Stimulated activated naive CD4-positive, alpha-beta T cell treated with Interleukin-2 at 50 U/mL for 16 hours (primary cell): ENCODE measurements around the gene CMKLR1.

Source experiments
- DNase-seq: peaks from one replicate; lab custom pipeline; 2025; lab: John Stamatoyannopoulos, UW

CMKLR1 gene

DNA sequence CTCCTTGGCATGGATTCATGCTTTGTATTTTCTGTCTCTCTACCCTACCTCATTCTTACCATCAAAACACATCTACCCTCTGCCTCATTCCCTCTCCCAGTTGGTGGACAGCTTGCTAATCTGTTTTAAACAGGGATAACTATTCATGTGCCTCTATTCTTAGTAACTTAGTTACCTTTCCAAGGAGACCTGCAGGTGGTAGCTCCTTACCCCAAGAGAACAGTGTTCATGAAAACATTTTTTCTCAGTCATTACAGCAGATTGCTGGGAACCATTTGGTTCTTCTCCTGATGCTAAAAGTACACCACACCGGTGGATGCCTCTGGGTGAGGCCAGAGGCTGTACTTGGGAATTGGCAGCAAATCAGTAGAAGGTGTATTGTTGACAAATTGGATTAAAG, 73.0 kb downstream of the CMKLR1 start:
- DNase-seq = no peak

DNA sequence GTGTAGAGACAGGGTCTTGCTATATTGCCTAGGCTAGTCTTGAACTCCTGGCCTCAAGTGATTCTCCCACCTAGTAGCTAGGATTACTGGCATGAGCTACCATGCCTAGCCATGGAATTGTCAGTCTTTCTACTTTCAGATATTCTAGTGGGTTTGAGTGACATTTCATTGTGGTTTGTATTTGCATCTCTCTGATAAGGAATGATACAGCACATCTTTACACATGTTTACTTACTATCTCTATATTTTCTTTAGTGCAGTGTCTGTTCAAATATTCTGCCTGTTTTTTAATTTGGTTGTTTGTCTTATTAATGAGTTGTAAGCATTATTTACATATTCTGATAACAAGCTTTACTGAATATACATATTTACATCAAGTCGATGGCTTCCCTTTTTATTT, 73.6 kb downstream of the CMKLR1 start:
- DNase-seq = no peak

DNA sequence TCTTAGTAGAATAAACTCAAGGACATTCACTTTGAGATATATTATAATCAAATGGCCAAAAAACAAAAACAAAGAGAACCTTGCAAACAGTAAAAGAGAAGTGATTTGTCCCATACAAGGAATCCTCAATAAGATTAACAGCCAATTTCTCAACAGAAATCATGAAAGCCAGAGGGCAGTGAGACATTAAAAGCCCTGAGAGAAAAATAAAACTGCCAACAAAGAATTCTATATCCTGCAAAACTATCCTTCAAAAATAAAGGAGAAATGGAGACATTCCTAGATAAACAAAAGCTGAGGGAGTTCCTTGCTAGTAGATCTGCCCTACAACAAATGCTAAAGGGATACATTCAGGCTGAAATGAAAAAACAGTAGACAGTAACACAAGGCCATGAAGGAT, 78.1 kb downstream of the CMKLR1 start:
- DNase-seq = no peak

DNA sequence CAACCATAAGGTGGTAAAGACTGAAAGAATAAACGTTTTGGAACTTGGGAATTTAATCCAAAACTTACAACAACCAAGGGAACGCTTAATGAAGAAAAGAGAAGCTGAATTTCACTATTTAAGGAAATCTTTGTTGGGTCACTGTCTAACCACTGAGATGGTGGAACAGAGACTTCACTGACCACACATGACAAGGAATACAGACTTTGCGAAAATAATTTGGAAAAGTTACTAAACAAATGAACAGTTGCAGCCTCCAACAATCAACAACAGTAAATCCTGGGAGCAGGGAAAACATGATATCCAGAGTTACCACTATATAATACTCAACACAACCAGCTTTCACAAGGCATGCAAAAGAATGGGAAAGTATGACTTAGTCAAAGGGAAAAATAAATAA, 79.1 kb downstream of the CMKLR1 start:
- no peak for DNase-seq

DNA sequence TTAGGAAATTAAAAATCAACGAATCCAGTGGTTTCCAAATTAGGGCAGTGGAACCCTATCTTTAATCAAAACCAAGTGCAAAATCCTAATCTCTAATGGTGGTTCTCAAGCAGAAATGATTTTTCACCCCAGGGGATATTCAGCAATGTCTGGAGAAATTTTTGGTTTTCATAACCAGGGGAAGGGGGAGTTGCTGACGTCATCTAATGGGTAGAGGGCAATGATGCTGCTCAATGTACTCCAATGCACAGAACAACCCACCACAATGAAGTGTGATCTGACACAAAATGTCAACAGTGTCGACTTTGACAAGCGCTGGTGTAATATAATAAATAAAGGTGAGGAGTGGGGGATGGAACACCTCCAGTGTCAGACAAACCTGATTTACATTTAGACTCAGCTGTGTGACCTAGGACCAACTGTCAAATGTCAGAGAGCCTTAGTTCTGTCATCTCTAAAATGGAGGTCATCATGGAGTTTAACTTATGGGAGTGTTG, 81.5 kb downstream of the CMKLR1 start:
- DNase-seq = no peak

DNA sequence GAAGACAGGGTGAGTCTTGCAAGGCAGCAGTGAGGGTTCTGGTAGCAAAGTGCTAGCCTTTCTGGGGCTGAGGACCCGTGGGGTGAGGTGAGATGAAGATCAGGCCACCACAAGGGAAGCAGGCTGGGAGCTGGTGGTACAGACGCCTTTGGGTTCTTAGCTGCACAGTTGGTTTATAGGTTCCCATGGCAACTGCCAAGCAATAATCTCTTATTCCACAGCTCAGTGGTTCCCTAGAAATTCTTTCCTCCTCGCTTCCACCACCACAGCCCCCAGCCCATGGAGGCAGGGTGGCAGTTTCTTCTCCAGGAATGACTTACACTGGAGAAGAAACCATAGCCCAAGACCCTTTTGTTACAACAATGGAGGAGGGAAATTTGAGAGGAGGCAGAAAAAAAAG, 82.1 kb downstream of the CMKLR1 start:
- DNase-seq = no peak

DNA sequence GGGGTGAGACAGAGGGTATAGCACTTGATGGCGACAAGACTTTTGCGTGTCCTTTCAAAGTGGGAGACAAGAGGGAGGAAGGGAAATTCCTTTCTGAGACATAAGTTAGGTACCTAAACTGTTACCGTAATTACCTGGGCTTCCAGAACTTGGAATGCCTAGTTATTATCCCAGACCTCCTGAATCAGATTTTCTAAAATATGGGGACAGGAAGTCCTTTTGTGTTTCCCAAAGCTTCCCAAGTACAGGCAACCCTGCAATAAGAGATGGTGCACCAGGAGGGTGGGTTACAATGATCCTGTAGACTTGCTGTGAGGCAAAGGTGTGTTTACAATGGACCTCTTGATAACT, 83.9 kb downstream of the CMKLR1 start:
- no peak for DNase-seq

DNA sequence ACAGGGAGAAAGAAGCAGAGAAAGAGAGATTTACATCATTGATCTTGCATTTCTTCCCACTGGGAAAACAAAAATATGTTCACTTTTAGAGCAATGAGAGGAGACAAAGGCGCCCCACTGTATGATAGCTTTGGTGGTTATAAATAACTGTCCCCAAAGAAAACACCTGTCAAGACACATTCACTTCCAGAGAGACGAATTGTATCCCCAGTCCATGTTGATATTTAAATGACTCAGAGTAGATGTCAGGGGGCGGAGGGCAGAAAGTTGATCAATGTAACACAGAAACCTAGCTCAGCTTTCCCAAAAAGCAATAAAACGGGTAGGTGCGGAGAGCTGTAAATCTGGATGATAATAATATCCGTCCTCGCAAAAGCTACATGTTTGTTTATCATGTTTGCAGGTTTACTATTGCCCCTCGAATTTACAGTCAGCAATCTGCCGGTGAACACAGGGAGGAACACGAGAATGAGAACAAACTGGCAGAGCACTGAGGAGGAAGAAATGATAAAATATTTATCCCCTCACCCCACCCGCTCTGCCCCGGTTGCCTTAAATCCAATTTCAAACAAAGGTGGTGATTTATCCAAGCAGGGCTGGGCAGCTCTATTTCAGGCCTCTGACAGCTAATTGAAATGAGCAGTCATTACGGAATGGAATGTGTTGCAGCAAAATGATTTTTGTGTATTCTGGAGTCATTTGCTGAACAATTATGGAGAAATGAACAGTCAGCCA, 84.4 kb downstream of the CMKLR1 start:
- no peak for DNase-seq

DNA sequence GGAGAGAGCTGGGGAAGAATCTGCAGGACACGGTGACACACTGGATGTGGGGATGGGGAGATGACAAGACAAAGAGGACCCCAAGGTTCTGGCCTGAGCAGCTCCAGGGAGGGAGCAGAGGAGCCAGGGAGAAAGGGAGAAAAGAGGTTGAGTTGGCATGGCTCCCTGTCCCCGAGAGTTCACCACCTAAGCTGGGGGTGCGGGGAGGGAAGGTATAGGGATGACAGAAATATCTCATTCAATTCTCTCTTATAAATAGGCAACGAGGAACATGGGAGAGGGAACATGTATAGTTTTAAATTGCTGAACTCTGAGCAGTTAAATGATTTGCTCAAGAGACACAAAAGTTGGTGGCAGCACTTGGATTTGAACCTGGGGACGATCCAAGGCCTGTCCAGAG, 85.1 kb downstream of the CMKLR1 start:
- DNase-seq = no peak

DNA sequence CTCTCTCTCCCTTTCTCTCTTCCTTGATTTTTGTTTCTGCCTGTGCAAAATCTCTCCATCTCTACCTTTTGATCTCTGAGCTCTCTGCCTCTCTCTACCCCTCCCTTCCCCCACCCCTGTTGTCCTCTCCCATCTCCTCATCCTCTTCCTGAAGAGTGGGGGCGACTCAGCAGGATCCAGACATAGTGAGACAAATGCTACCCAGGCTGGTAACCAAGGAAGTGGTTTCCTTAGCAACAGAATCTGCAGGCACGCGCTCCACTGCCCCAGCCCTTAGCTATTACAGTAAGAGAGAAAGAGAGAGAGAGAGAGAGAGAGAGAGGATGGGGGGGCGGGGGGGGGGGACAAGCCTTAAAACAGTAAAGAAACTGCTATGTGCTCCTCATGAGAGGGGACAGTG, 85.6 kb downstream of the CMKLR1 start:
- DNase-seq = no peak

DNA sequence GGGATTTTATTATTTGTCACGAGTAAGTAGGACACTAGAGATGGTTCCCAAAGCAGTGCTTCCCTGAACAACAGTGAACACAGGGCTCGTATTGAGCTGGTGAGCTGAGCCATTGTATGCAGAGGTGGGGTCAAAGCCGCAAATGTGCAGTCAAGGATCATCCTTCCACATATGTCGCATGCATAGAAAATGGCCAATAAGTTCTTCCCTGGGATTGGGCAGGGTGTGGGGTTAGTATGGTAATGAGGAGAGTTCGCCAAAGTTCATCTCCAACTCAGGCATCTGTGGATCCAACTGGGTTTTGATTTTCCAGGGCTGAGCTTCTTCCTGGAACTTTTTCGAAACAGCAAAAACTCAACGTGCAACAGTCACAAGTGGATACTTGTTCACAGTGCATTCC, 86.6 kb downstream of the CMKLR1 start:
- DNase-seq = no peak

DNA sequence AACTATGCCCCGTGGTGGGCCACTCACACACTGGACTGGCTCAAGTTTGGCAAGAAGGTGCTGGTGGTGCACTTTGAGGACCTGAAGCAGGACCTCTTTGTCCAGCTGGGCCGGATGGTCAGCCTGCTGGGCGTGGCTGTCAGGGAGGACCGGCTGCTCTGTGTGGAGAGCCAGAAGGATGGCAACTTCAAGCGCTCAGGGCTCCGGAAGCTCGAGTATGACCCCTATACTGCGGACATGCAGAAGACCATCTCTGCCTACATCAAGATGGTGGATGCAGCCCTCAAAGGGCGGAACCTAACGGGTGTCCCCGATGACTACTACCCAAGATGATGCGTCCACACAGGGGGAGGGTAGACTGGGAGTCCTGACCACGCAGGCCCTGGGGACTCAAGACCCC, 91.1 kb downstream of the CMKLR1 start:
- DNase-seq = no peak

DNA sequence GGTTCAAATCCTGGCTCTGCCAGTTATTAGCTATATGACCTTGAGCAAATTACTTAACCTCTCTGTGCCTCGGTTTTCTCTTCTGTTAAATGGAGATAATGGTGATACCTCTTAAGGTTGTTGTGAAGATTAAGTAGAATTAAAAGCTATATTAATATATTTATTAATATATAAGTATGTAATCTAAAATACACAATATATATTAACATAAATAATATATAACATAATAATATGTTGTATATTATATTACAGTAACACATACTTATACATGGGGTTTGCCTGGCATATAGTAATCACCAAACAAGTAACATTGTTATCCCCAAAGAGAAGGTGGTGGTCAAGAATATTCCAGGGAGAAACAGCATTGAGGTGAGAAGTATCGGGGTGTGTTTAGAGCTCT, 92.0 kb downstream of the CMKLR1 start:
- no peak for DNase-seq

DNA sequence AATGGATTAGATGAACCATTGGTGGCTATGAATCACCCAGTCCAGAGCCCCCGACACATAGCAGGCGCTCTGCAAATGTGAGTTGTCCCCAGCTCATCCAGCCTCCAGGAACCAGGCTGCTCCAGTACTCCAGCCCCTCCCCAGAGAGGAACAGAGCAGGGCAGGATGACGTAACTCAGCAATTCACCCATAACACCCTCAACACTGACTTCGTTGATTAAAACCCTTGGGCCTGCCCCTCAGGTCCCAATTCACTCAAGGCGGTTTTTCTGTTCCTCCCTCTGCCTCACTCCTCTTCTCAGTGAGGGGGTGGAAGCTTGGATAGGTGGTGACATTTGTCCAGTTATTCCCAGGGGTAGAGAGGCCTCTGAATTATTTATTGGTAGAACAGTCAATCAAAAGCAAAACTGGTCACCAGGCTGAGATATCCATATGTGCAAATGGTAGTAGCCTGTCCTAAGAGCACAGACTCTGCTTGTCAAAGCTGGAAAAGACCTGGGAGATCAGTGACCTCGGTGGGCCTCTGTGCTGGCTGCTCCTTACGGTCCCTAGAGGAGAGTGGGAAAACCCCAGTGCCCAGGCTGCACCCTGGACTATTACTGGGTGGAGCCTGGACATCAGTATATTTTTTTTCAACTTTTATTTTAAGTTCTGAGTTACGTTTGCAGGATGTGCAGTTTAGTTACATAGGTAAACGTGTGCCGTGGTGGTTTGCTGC, 97.0 kb downstream of the CMKLR1 start:
- DNase-seq = no peak

DNA sequence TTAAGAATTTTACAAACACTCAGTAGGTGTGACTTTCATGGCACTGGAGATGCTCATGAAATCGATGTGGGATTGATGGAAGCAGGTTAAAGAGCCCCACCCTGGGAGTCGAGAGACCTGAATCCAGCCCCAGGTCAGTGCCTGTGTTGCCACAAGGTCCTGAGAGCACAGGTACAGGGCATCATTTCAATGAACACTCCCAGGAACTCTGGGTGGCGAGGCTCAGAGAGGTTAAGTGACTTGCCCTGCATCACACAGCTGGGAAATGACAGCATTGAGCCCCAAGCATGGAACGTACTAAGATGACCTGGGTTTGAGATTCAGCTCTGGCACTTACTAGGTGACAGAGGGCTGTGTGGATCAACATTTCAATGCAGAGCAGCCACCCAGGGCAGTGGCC, 98.2 kb downstream of the CMKLR1 start:
- no peak for DNase-seq

DNA sequence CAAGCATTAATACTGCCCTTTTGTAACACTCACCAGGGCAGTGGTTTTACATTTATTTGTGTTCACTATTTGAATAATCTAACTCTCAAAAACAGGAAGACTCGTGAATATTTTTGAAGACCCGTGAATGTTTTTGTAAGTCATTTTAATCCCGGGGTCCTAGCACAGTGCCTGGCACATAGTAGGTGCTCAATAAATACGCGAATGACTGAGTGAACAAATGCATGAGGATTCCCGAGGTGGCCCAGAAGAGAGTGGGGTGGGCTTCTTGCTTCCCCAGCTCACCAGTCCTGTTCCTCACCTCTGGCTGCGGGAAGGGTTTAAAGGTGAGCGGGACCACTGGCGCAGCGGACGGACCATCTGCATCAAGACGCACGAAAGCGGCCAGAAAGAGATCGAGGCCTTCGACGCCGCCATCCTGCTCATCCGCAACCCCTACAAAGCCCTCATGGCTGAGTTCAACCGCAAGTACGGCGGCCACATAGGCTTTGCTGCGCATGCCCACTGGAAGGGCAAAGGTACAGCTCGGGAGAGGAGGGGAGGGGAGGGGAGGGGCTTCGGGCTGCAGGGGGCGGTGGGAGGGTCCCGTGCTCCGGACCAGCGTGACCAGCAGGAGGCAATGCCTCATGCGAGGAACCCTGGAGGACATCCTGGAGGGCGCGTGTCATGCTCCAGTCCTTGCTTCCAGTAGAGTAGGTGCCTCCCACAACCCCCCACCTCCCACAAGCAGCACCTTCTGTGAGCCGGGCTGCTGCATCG, 98.9 kb downstream of the CMKLR1 start:
- no peak for DNase-seq

DNA sequence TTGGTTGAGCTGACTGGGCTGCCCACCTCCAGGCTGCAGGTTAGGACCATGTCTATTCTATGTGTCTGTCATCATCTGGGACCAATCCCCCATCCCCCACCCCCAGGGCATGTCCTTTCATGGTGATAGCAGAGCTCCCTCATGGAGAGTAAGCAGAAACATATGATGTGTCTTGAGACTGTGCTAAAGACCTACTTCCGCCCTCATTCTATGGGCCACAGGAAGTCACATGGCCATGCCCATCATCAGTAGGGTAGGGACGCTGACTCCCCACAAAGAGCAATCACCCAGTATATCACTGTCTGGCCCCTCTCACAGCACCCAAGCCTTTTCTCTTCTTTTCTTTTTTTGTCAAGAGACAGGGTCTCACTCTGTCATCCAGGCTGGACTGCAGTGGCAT, 99.7 kb downstream of the CMKLR1 start:
- DNase-seq = no peak

DNA sequence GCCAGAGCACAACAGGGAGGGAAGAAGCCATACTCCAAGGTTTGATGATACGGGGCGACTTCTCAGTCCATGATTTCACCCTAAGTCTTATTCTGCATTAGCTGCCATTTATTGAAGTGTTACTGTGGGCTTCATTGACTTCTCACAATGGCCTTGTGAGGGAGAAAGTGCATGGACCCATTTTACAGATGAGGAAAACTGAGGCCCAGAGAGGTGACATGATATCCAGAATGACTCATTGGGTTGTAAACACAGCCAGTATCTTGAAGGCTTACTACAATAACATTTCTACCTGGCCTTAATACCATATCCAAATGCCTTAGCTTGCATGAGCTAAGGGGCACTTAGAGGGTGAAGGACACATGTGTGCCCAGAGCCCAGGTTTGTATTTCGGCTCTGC, 100.6 kb downstream of the CMKLR1 start:
- DNase-seq = no peak
